Esophagus muscularis mucosa (tissue), 4 donors: Measurements from ENCODE around the gene EVL.

Experiments
- CTCF ChIP-seq, 3 experiments: fragments of 200-600 bp in 2 of 3; fragments of 450-650 bp in 1 of 3; sonication (generic) in 2 of 3; IDR thresholded peaks; one replicate each; pipeline ENCODE4 v1.5.1; 2017 to 2019; ENCODE audit warnings: antibody characterized with exemption in 3 of 3, mild to moderate bottlenecking in 2 of 3, moderate library complexity in 1 of 3
- EP300 ChIP-seq: sonication (generic); formaldehyde crosslinking; IDR thresholded peaks from one replicate; pipeline ENCODE4 v1.6.1; 2017; ENCODE audit warnings: antibody characterized with exemption
- POLR2AphosphoS5 ChIP-seq, 2 donors: sonication (generic); formaldehyde crosslinking; IDR thresholded peaks; one replicate each; pipeline ENCODE4 v1.6.1; 2017; ENCODE audit warnings: antibody characterized with exemption in 2 of 2

- TF ChIP-seq CTCF (IDR thresholded peaks at IDR 0.05) (no peak), POLR2AphosphoS5 (IDR thresholded peaks at IDR 0.05) (no peak), EP300 (no peak)
Measured at GRCh38 chr14:100191584-100192249, 126.5 kb downstream of the EVL start.
